Measurements from ENCODE around the gene ABI3BP. TPM values are rescaled to one million over a fixed set of nuclear protein-coding genes. Genes with fewer than 3 reads are reported as not detected.

ABI3BP gene
- polyA plus RNA-seq, 3 donors = not detected

DNA sequence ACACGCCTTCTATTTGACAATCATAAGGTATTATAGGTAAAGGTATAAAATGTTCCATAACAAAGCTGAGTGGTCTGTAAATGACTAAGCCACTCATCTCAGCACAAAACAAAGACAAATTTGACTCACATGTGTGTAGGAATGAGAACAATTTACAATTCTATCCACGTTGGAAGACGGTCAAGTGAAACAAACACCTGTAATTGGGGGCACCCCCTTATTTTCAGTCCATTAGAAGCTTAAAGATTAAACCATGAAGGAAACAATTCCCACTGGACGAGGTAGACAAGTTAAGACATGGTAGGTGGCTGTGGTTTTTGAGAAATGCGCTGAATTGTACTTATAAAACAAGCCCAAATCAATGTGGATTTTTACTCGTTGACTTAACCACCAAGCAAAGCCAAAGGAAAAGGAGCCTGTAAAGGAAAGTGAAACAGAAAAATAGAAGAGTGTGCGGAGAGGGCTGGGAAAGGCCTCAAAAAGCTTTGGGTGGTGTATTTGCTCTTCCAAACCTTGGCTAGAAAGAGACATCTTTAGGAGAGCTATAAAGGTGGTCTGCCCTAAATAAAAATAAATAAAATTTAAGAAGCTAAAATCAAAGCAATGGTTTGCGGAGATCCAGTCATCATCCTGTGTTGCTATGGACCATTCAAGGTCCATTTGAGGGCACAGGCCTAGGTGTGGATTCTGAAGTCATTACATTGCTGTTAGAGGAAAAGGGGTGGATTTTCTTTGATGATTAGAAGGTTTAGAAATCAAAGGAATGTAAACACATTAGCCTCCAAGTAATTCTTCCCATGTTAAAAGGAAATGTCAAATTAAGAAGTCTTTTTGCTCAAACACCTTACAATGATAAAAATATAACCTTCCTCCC, 148.9 kb downstream of the ABI3BP start:
- H3K4me3 ChIP-seq (replicated peaks in 1 of 3; ENCODE audit: low read depth in 2 of 3, low read length in 3 of 3) = no peak overlapping the region
- Mint-ChIP-seq H3K36me3 (no peaks in the 10 kb centered on the region), H3K27me3 (ENCODE audit: low read depth in 3 of 3) (peaks cover 3 to 6% (median 6%) of the 10 kb centered on the region in 3 donors), H3K27ac (no peak overlapping the region), H3K4me1 (no peaks in the 10 kb centered on the region), H3K9me3 (peaks cover 0 to 4% (median 2%) of the 10 kb centered on the region in 7 donors), H3K4me3 (no peak overlapping the region)
- no peaks in the 10 kb centered on the region for H3K27me3 ChIP-seq (ENCODE audit: control insufficient read depth in 2 of 2, insufficient read depth in 2 of 2, low read length in 2 of 2)
- H3K9me3 ChIP-seq (replicated peaks in 1 of 2; ENCODE audit: control insufficient read depth in 1 of 2, insufficient read depth in 1 of 2, low read length in 2 of 2) = no peaks in the 10 kb centered on the region
- WGBS (ENCODE audit: insufficient coverage) = no CpG with 5 or more reads among the region's 8 CpGs
- no peaks in the 10 kb centered on the region for H3K79me2 ChIP-seq (ENCODE audit: insufficient read depth, low read length)
- TF ChIP-seq, protein P1, sequence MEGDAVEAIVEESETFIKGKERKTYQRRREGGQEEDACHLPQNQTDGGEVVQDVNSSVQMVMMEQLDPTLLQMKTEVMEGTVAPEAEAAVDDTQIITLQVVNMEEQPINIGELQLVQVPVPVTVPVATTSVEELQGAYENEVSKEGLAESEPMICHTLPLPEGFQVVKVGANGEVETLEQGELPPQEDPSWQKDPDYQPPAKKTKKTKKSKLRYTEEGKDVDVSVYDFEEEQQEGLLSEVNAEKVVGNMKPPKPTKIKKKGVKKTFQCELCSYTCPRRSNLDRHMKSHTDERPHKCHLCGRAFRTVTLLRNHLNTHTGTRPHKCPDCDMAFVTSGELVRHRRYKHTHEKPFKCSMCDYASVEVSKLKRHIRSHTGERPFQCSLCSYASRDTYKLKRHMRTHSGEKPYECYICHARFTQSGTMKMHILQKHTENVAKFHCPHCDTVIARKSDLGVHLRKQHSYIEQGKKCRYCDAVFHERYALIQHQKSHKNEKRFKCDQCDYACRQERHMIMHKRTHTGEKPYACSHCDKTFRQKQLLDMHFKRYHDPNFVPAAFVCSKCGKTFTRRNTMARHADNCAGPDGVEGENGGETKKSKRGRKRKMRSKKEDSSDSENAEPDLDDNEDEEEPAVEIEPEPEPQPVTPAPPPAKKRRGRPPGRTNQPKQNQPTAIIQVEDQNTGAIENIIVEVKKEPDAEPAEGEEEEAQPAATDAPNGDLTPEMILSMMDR (IDR thresholded peaks at IDR 0.05) = no peak
- DNase-seq = no peak
- H3K27ac ChIP-seq (ENCODE audit: low read depth in 1 of 2, low read length in 2 of 2) = no peak overlapping the region
- H3K36me3 ChIP-seq (replicated peaks in 1 of 2; ENCODE audit: control insufficient read depth in 1 of 2, insufficient read depth in 2 of 2, low read length in 2 of 2) = no peaks in the 10 kb centered on the region
- H3K9ac ChIP-seq (ENCODE audit: insufficient read depth, low read length, poor library complexity, severe bottlenecking) = no peak overlapping the region
- no peaks in the 10 kb centered on the region for H3K4me1 ChIP-seq (ENCODE audit: control insufficient read depth in 1 of 2, insufficient read depth in 2 of 2, low read length in 2 of 2)
- intact Hi-C loops (cut with micrococcal nuclease) = no loop called here
- H4K20me1 ChIP-seq (ENCODE audit: insufficient read depth, low read length) = no peaks in the 10 kb centered on the region
- H2AFZ ChIP-seq (ENCODE audit: insufficient read depth, low read depth, low read length, poor library complexity, severe bottlenecking) = no peak overlapping the region
- H3K4me2 ChIP-seq (replicated peaks; ENCODE audit: extremely low read depth, low read length, poor library complexity, severe bottlenecking) = no peak overlapping the region

DNA sequence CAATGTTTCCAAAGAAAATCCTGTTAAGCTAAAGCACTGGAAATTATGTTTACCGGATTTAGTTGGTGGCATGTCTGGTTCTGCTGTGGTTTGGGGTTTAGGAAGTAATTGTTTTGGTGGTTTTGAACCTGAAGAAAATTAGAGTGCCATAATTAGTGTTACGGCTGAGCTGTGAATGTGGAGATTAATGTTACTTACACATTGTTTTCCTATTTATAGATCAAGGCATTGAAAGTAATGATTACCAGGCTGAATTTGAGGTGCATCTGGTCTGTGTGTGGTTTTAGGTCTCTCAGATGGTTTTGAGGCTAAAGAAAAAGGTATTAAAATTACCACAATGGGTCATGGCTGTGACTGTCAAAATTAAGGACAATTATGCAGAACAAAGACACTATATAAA, 155.1 kb downstream of the ABI3BP start:
- Histone ChIP-seq H3K27me3 (ENCODE audit: control insufficient read depth in 2 of 2, insufficient read depth in 2 of 2, low read length in 2 of 2) (peaks cover 0 to 3% of the 10 kb centered on the region in 2 donors), H3K36me3 (replicated peaks in 1 of 2; ENCODE audit: control insufficient read depth in 1 of 2, insufficient read depth in 2 of 2, low read length in 2 of 2) (no peaks in the 10 kb centered on the region), H3K79me2 (ENCODE audit: insufficient read depth, low read length) (no peaks in the 10 kb centered on the region), H3K4me2 (replicated peaks; ENCODE audit: extremely low read depth, low read length, poor library complexity, severe bottlenecking) (no peak overlapping the region), H4K20me1 (ENCODE audit: insufficient read depth, low read length) (no peaks in the 10 kb centered on the region), H2AFZ (ENCODE audit: insufficient read depth, low read depth, low read length, poor library complexity, severe bottlenecking) (no peak overlapping the region), H3K4me1 (ENCODE audit: control insufficient read depth in 1 of 2, insufficient read depth in 2 of 2, low read length in 2 of 2) (no peaks in the 10 kb centered on the region), H3K9me3 (replicated peaks in 1 of 2; ENCODE audit: control insufficient read depth in 1 of 2, insufficient read depth in 1 of 2, low read length in 2 of 2) (no peaks in the 10 kb centered on the region), H3K9ac (ENCODE audit: insufficient read depth, low read length, poor library complexity, severe bottlenecking) (no peak overlapping the region), H3K27ac (ENCODE audit: low read depth in 1 of 2, low read length in 2 of 2) (no peak overlapping the region), H3K4me3 (replicated peaks in 1 of 3; ENCODE audit: low read depth in 2 of 3, low read length in 3 of 3) (no peak overlapping the region)
- 0% methylated on average over 1 of the region's 2 CpGs for WGBS (ENCODE audit: insufficient coverage)
- intact Hi-C loops (cut with micrococcal nuclease) = no loop called here
- TF ChIP-seq, protein P1 (IDR thresholded peaks at IDR 0.05) = no peak
- Mint-ChIP-seq H3K4me3 (no peak overlapping the region), H3K4me1 (no peaks in the 10 kb centered on the region), H3K36me3 (no peaks in the 10 kb centered on the region), H3K27ac (no peak overlapping the region), H3K9me3 (peaks cover 0 to 3% (median 0%) of the 10 kb centered on the region in 7 donors), H3K27me3 (ENCODE audit: low read depth in 3 of 3) (peaks cover 5 to 23% (median 6%) of the 10 kb centered on the region in 3 donors)
- DNase-seq = no peak

Data from CD14-positive monocyte (primary cell).